BJ (cell line): ENCODE measurements around the gene ATP5MC2. TPM values are rescaled to one million over a fixed set of nuclear protein-coding genes. Genes with fewer than 3 reads are reported as not detected.

Experiments
- CTCF ChIA-PET: fragments of 350-600 bp; formaldehyde crosslinking; extraction: SDS; loops from one replicate; lab custom pipeline; 2021; ENCODE audit warnings: antibody characterized with exemption, inconsistent platforms; lab: Yijun Ruan, JAX
- POLR2A ChIA-PET: fragments of 300-600 bp; sonication (Branson Sonifier 250); formaldehyde crosslinking; extraction: SDS; loops from one replicate; lab custom pipeline; 2021; ENCODE audit warnings: antibody characterized with exemption; lab: Charles Lee
- DNase-seq: peaks from one replicate; pipeline ENCODE4 v3.0.0-alpha.2; 2011; ENCODE audit warnings: low read depth
- H3K27me3 ChIP-seq: 2 replicates; pipeline ENCODE4 v1.6.0; 2011; ENCODE audit warnings: low read length; ENCODE audit not compliant: control insufficient read depth, insufficient read depth
- H3K36me3 ChIP-seq: 2 replicates; pipeline ENCODE4 v1.5.1; 2011; ENCODE audit warnings: low read length; ENCODE audit not compliant: control insufficient read depth, insufficient read depth
- H3K4me3 ChIP-seq: 2 replicates; pipeline ENCODE4 v1.5.1; 2011; ENCODE audit warnings: low read depth, mild to moderate bottlenecking, control low read depth, low read length
- CTCF ChIP-seq: IDR thresholded peaks from 2 replicates; pipeline ENCODE4 v1.5.1; 2011; ENCODE audit warnings: low read depth, mild to moderate bottlenecking, control low read depth, inconsistent platforms, low read length, moderate library complexity; ENCODE audit not compliant: insufficient read depth
- polyA plus RNA-seq: library from polyadenylated mRNA; depleted of rRNA; stranded (reverse); fragments of >200 nt; gene quantifications from 2 replicates; pipeline ENCODE4 v1.2.3, GENCODE V29; 2011

ATP5MC2 gene
- polyA plus RNA-seq, 1 experiment: 356 TPM

- ChIA-PET POLR2A (no interaction called here), CTCF (interaction anchor here (1.6 to 3.2 kb wide), 3 partner anchors 18 to 29 kb away, joined by 4 to 17 read pairs (median 15); no protein-coding TSS in a partner anchor)
- no peaks in the 10 kb centered on the region for H3K27me3 ChIP-seq
- no peak for DNase-seq
- H3K4me3 ChIP-seq: no peak overlapping the region
- TF ChIP-seq CTCF: no peak
- H3K36me3 ChIP-seq: peaks cover 57% of the 10 kb centered on the region
These were observed 41.4 kb upstream of the ATP5MC2 start for GRCh38 chr12:53717319-53717718.

- ChIA-PET POLR2A (no interaction called here), CTCF (interaction anchor here (0.6 to 2.1 kb wide), 5 partner anchors 11 to 275 kb away, joined by 3 to 12 read pairs (median 8); no protein-coding TSS in a partner anchor)
- Histone ChIP-seq H3K4me3 (no peak overlapping the region), H3K27me3 (peaks cover 2% of the 10 kb centered on the region; the same call in 1 of the 2 replicates), H3K36me3 (peaks cover 39% of the 10 kb centered on the region)
- TF ChIP-seq CTCF: no peak
- DNase-seq: no peak
These were observed 38.1 kb upstream of the ATP5MC2 start for GRCh38 chr12:53714004-53714403.

GRCh38 chr12:53713516-53713915 lies 37.6 kb upstream of the ATP5MC2 start:
- TF ChIP-seq CTCF: no peak
- POLR2A ChIA-PET: no interaction called here
- CTCF ChIA-PET: interaction anchor here (0.6 to 2.1 kb wide), 7 partner anchors 11 to 275 kb away, joined by 3 to 12 read pairs (median 5); no protein-coding TSS in a partner anchor
- Histone ChIP-seq H3K36me3 (peaks cover 39% of the 10 kb centered on the region), H3K27me3 (peaks cover 2% of the 10 kb centered on the region; the same call in 1 of the 2 replicates), H3K4me3 (no peak overlapping the region)
- no peak for DNase-seq

GRCh38 chr12:53712059-53712643 lies 36.3 kb upstream of the ATP5MC2 start:
- CTCF ChIA-PET: no interaction called here
- H3K36me3 ChIP-seq: peaks cover 39% of the 10 kb centered on the region
- DNase-seq: no peak

GRCh38 chr12:53710091-53710490 lies 34.2 kb upstream of the ATP5MC2 start:
- peaks cover 7% of the 10 kb centered on the region for H3K27me3 ChIP-seq
- H3K4me3 ChIP-seq: no peak overlapping the region
- POLR2A ChIA-PET: no interaction called here
- DNase-seq: no peak
- CTCF ChIA-PET: interaction anchor here (5.6 to 5.7 kb wide), 2 partner anchors 33 to 37 kb away, joined by 34 to 48 read pairs; no protein-coding TSS in a partner anchor
- TF ChIP-seq CTCF: no peak
- peaks cover 25% of the 10 kb centered on the region for H3K36me3 ChIP-seq

More at GRCh38 chr12:53712059-53712643, 36.3 kb upstream of the ATP5MC2 start:
- POLR2A ChIA-PET: no interaction called here
- Histone ChIP-seq H3K27me3 (peaks cover 4% of the 10 kb centered on the region), H3K4me3 (no peak overlapping the region)
- no peak for TF ChIP-seq CTCF
